GM12878 (cell line): ENCODE results near the gene THUMPD3. TPM values are rescaled to one million over a fixed set of nuclear protein-coding genes. Genes with fewer than 3 reads are reported as not detected.

Experiments
- ATAC-seq: fragments of 200-7000 bp; cut with Tn5 transposase; 3 replicates; pipeline ENCODE4 v1.9.1; 2020; ENCODE audit warnings: mild to moderate bottlenecking, moderate library complexity
- BruUV-seq: library from RNA; stranded (reverse); fragments of 400-500 nt; replicated peaks from 2 replicates; lab custom pipeline; 2021; lab: Mats Ljungman, UMichigan
- CTCF ChIA-PET: fragments of 300-600 bp; sonication (Branson Sonifier 250); formaldehyde crosslinking; extraction: SDS; loops from one replicate; lab custom pipeline; 2021; ENCODE audit warnings: inconsistent platforms; lab: Yijun Ruan, JAX
- POLR2A ChIA-PET: fragments of 350-600 bp; formaldehyde crosslinking; extraction: SDS; loops from one replicate; lab custom pipeline; 2021; ENCODE audit warnings: inconsistent platforms; lab: Charles Lee
- RAD21 ChIA-PET: fragments of 300-600 bp; sonication (Branson Sonifier 250); formaldehyde crosslinking; loops from one replicate; lab custom pipeline; 2023; ENCODE audit warnings: antibody characterized with exemption; ENCODE audit not compliant: unreplicated experiment; lab: Charles Lee
- SMC1A ChIA-PET: fragments of 300-600 bp; sonication (Branson Sonifier 250); formaldehyde crosslinking; loops from one replicate; lab custom pipeline; 2023; ENCODE audit not compliant: unreplicated experiment, uncharacterized antibody; lab: Charles Lee
- DNase-seq: peaks from one replicate; pipeline ENCODE4 v3.0.0-alpha.2; 2011; ENCODE audit warnings: low read depth, low spot score
- FAIRE-seq: peaks from 3 replicates; lab custom pipeline; 2011; peaks lifted over from hg19 to GRCh38; lab: Jason Lieb, UNC
- H2AFZ ChIP-seq: 2 replicates; pipeline ENCODE4 v1.6.0; 2011; ENCODE audit warnings: low read depth, low read length, control low read depth; ENCODE audit not compliant: control insufficient read depth
- H3K27ac ChIP-seq: 2 replicates; pipeline ENCODE4 v1.5.1; 2011; ENCODE audit warnings: control low read depth; ENCODE audit not compliant: control insufficient read depth, insufficient read depth
- H3K27me3 ChIP-seq, 2 experiments: replicated peaks in 1 of 2; 2 replicates each; pipeline versions ENCODE4 v1.6.0 to v1.6.1; 2011; ENCODE audit warnings: low read length in 1 of 2; ENCODE audit not compliant: control insufficient read depth in 2 of 2, insufficient read depth in 2 of 2
- H3K36me3 ChIP-seq, 2 experiments: 2 replicates each; pipeline ENCODE4 v1.5.1; 2011; ENCODE audit warnings: low read length in 1 of 2; ENCODE audit not compliant: control insufficient read depth in 2 of 2, insufficient read depth in 2 of 2
- H3K4me1 ChIP-seq: 2 replicates; pipeline ENCODE4 v1.6.1; 2011; ENCODE audit warnings: mild to moderate bottlenecking, low read length, moderate library complexity, mixed read lengths; ENCODE audit not compliant: control insufficient read depth, insufficient read depth
- H3K4me2 ChIP-seq: 2 replicates; pipeline ENCODE4 v1.6.0; 2011; ENCODE audit warnings: control low read depth; ENCODE audit not compliant: control insufficient read depth, insufficient read depth
- H3K4me3 ChIP-seq: fragments of 200-600 bp; sonication (generic); 2 replicates; pipeline ENCODE4 v1.5.1; 2016
- H3K79me2 ChIP-seq: 2 replicates; pipeline ENCODE4 v1.6.0; 2011; ENCODE audit warnings: low read length; ENCODE audit not compliant: control insufficient read depth, insufficient read depth
- H3K9ac ChIP-seq: 2 replicates; pipeline ENCODE4 v1.8.0; 2011; ENCODE audit warnings: low read length, control low read depth, mixed read lengths; ENCODE audit not compliant: control insufficient read depth, insufficient read depth
- H3K9me3 ChIP-seq: replicated peaks from 3 replicates; pipeline ENCODE4 v1.5.1; 2011; ENCODE audit warnings: mild to moderate bottlenecking, low read length; ENCODE audit not compliant: control insufficient read depth, insufficient read depth
- H4K20me1 ChIP-seq: 2 replicates; pipeline ENCODE4 v1.6.0; 2011; ENCODE audit not compliant: control insufficient read depth, insufficient read depth
- BCL3 ChIP-seq: IDR thresholded peaks from 2 replicates; pipeline ENCODE4 v1.6.1; 2011; ENCODE audit warnings: borderline replicate concordance, low read depth, mild to moderate bottlenecking, moderate library complexity, low read length; ENCODE audit not compliant: insufficient read depth, poor library complexity, severe bottlenecking
- CREM ChIP-seq: IDR thresholded peaks from 2 replicates; pipeline ENCODE4 v1.6.1; 2014; ENCODE audit warnings: antibody characterized with exemption, low read depth
- IRF5 ChIP-seq: fragments of 450-650 bp; IDR thresholded peaks from 2 replicates; pipeline ENCODE4 v1.6.1; 2017; ENCODE audit warnings: borderline replicate concordance
- PRDM15 ChIP-seq: fragments of 450-650 bp; formaldehyde crosslinking; IDR thresholded peaks from 2 replicates; pipeline ENCODE4 v1.4.0; 2020; ENCODE audit warnings: mild to moderate bottlenecking, moderate library complexity
- RAD21 ChIP-seq: IDR thresholded peaks from 2 replicates; pipeline ENCODE4 v1.6.1; 2011; ENCODE audit warnings: mild to moderate bottlenecking, low read depth, low read length, moderate library complexity; ENCODE audit not compliant: insufficient read depth
- WRNIP1 ChIP-seq: IDR thresholded peaks from 2 replicates; pipeline ENCODE4 v1.6.1; 2011; ENCODE audit warnings: low read depth, low read length, improper control_type of control experiment, borderline replicate concordance
- YY1 ChIP-seq: IDR thresholded peaks from 2 replicates; pipeline ENCODE4 v1.6.1; 2011; ENCODE audit warnings: low read depth, mild to moderate bottlenecking, low read length
- ZNF592 ChIP-seq: fragments of 450-650 bp; IDR thresholded peaks from 2 replicates; pipeline ENCODE4 v1.6.1; 2017; ENCODE audit warnings: mild to moderate bottlenecking, moderate library complexity
- WGBS: methylation state at CpG from one replicate; pipeline ENCODE4 v1.1.6; 2016; ENCODE audit warnings: low lambda C conversion rate; ENCODE audit not compliant: insufficient replicate concordance, insufficient coverage; ENCODE audit errors: missing lambda C conversion rate; 5-methylcytosine and 5-hydroxymethylcytosine counted together
- in situ Hi-C: fragments of 300-500 bp; cut with MboI; formaldehyde crosslinking; loops from 9 replicates; pipeline ENCODE4 v1.14.3; 2018; ENCODE audit warnings: mixed read lengths
- intact Hi-C: fragments of 100-400 bp; cut with micrococcal nuclease; formaldehyde crosslinking; loops from one replicate; pipeline ENCODE4 v1.14.2; 2022; ENCODE audit not compliant: unreplicated experiment
- polyA plus RNA-seq, 11 experiments: library from polyadenylated mRNA; depleted of rRNA in 4 of 11; unstranded in 6 of 11; stranded (reverse) in 5 of 11; fragments of >200 nt; fragmentation: Nextera tagmentation in 4 of 11; fragmentation: Illumina TruSeq in 1 of 11; extraction: Ambion mirVana in 4 of 11; extraction: Trizol in 1 of 11; gene quantifications; 1 replicate in 1 of 11; 2 replicates in 10 of 11; pipeline versions ENCODE4 v1.2.1 to v1.2.3, GENCODE V29; 2011 to 2016; ENCODE audit warnings: inconsistent platforms in 2 of 11, missing spikeins in 2 of 11, low read depth in 1 of 11
- total RNA-seq, 4 experiments: library from RNA; depleted of rRNA in 3 of 4; stranded (reverse); fragments of >200 nt in 3 of 4; fragmentation: Illumina TruSeq in 1 of 4; extraction: Trizol in 1 of 4; gene quantifications; 2 replicates each; pipeline versions ENCODE4 v1.2.1 to v1.2.3, GENCODE V29; 2013 to 2021

THUMPD3 gene
- total and polyA plus RNA-seq, 10 of the 15 experiments (the other 5 are each of a cell fraction or from before 2014, with no cell fraction given) = 28.7 to 47.4 (median 41.8) TPM

- Histone ChIP-seq H3K36me3 (no peaks in the 10 kb centered on the region), H2AFZ (peak overlapping the region; percentile 61; the same call in 1 of the 2 replicates), H3K27ac (no peak overlapping the region), H3K79me2 (no peaks in the 10 kb centered on the region), H3K4me3 (no peak overlapping the region), H4K20me1 (no peaks in the 10 kb centered on the region), H3K27me3 (no peaks in the 10 kb centered on the region), H3K4me1 (peaks cover 5% of the 10 kb centered on the region; the same call in 1 of the 2 replicates), H3K9me3 (no peaks in the 10 kb centered on the region), H3K9ac (no peak overlapping the region), H3K4me2 (no peak overlapping the region)
- ChIA-PET POLR2A (interaction anchor here (0.9 kb wide), 1 partner anchor 43 kb away, joined by 3 read pairs; no protein-coding TSS in a partner anchor), SMC1A (interaction anchor here (0.6 to 2.5 kb wide), 15 partner anchors 9 to 858 kb away, joined by 3 to 16 read pairs (median 3); partner anchors contain the start of gene THUMPD3), RAD21 (interaction anchor here (0.6 to 2.4 kb wide), 15 partner anchors 10 to 374 kb away, joined by 3 to 9 read pairs (median 5); partner anchors contain the start of gene THUMPD3), CTCF (interaction anchor here (0.5 to 2.7 kb wide), 52 partner anchors 10 to 579 kb away, joined by 3 to 38 read pairs (median 4); partner anchors contain the start of gene THUMPD3)
- in situ Hi-C loops (no loop called here), intact Hi-C loops (loop anchor here (2.0 to 10.0 kb wide), 4 partner anchors 70 to 382 kb away; partner anchors contain the start of gene BRPF1)
- DNase-seq (peak; percentile 9), ATAC-seq (peak; percentile 90), FAIRE-seq (peak; percentile 75)
- BruUV-seq = no TSS peak
- WGBS = 24% methylated on average over 7 of the region's 7 CpGs
- TF ChIP-seq WRNIP1 = 0 out of 2 replicates have a peak, but pooled peaks have one; percentile 88
- peak; percentile 89 for TF ChIP-seq RAD21
- no peak for TF ChIP-seq CREM
- TF ChIP-seq IRF5 = no peak
- 0 out of 2 replicates have a peak, but pooled peaks have one; percentile 23 for TF ChIP-seq ZNF592
- TF ChIP-seq BCL3 = no peak
- TF ChIP-seq PRDM15 (CRISPR knock-in tag) = no peak
- TF ChIP-seq YY1 = 0 out of 2 replicates have a peak, but pooled peaks have one; percentile 12
Observed at GRCh38 chr3:9352917-9353752, 9.7 kb upstream of the THUMPD3 start.
